ENCODE data around the gene RIMS1. TPM values are rescaled to one million over a fixed set of nuclear protein-coding genes. Genes with fewer than 3 reads are reported as not detected.

Gene RIMS1
- 1.3 and 1.6 TPM in 2 replicates for total RNA-seq

- DNase-seq (ENCODE audit: low read depth), result no peak
- H3K4me3 ChIP-seq (ENCODE audit: low read depth, low read length), result peak within 1 kb of the TSS; percentile 15
- TF ChIP-seq CTCF (IDR thresholded peaks at IDR 0.05; ENCODE audit: insufficient read depth, low read depth, low read length), result no peak
Measured at GRCh38 chr6:71886184-71887005, at the start of gene RIMS1. Gene RIMS1, plus strand, starts transcription at chr6:71886550. Its CDS starts 474 bp downstream, at chr6:71887024.

GRCh38 chr6:71851214-71851613, 35.1 kb upstream of the RIMS1 start:
- no peak overlapping the region for H3K4me3 ChIP-seq (ENCODE audit: low read depth, low read length)
- TF ChIP-seq CTCF (IDR thresholded peaks at IDR 0.05; ENCODE audit: insufficient read depth, low read depth, low read length), result no peak
- no peak for DNase-seq (ENCODE audit: low read depth)

GRCh38 chr6:71852948-71853347, 33.4 kb upstream of the RIMS1 start:
- DNase-seq (ENCODE audit: low read depth), result no peak
- TF ChIP-seq CTCF (IDR thresholded peaks at IDR 0.05; ENCODE audit: insufficient read depth, low read depth, low read length), result no peak
- H3K4me3 ChIP-seq (ENCODE audit: low read depth, low read length), result no peak overlapping the region

GRCh38 chr6:71855406-71855805, 30.9 kb upstream of the RIMS1 start:
- no peak for TF ChIP-seq CTCF (IDR thresholded peaks at IDR 0.05; ENCODE audit: insufficient read depth, low read depth, low read length)
- H3K4me3 ChIP-seq (ENCODE audit: low read depth, low read length), result no peak overlapping the region
- no peak for DNase-seq (ENCODE audit: low read depth)

- H3K4me3 ChIP-seq (ENCODE audit: low read depth, low read length), result no peak overlapping the region
- no peak for DNase-seq (ENCODE audit: low read depth)
Measured at GRCh38 chr6:71879016-71879415, 7.3 kb upstream of the RIMS1 start.

GRCh38 chr6:71887006-71887743, 825 bp downstream of the RIMS1 start:
- H3K4me3 ChIP-seq (ENCODE audit: low read depth, low read length), result peak overlapping the region; percentile 15
- no peak for DNase-seq (ENCODE audit: low read depth)
- TF ChIP-seq CTCF (IDR thresholded peaks at IDR 0.05; ENCODE audit: insufficient read depth, low read depth, low read length), result no peak

More at GRCh38 chr6:71879016-71879415, 7.3 kb upstream of the RIMS1 start:
- no peak for TF ChIP-seq CTCF (IDR thresholded peaks at IDR 0.05; ENCODE audit: insufficient read depth, low read depth, low read length)

All from fibroblast of villous mesenchyme (primary cell).